Liver (tissue), 9 donors: Measurements from ENCODE around the gene CLEC16A. TPM values are rescaled to one million over a fixed set of nuclear protein-coding genes. Genes with fewer than 3 reads are reported as not detected.
A peak's percentile ranks its signal among the peaks of the same experiment; 100 is the strongest.

Experiments used
- DNase-seq: peaks from one replicate; pipeline ENCODE4 v3.0.0-alpha.2; 2017; ENCODE audit warnings: low spot score
- H3K27ac ChIP-seq, 2 donors: one replicate each; pipeline ENCODE4 v1.7.0; 2013; ENCODE audit warnings: inconsistent platforms in 2 of 2, low read length in 2 of 2, control low read depth in 1 of 2, low read depth in 1 of 2, mild to moderate bottlenecking in 1 of 2
- H3K27me3 ChIP-seq, 4 donors: one replicate each; pipeline versions ENCODE4 v1.6.1 to v1.7.0; 2013; ENCODE audit warnings: low read length in 3 of 4, inconsistent platforms in 1 of 4, mild to moderate bottlenecking in 1 of 4, moderate library complexity in 1 of 4; ENCODE audit not compliant: control insufficient read depth in 4 of 4, insufficient read depth in 4 of 4
- H3K36me3 ChIP-seq, 4 donors: one replicate each; pipeline versions ENCODE4 v1.6.1 to v1.7.0; 2013; ENCODE audit warnings: low read length in 3 of 4, mild to moderate bottlenecking in 3 of 4, low read depth in 1 of 4, moderate library complexity in 1 of 4; ENCODE audit not compliant: control insufficient read depth in 4 of 4, insufficient read depth in 3 of 4
- H3K4me1 ChIP-seq, 4 donors: one replicate each; pipeline versions ENCODE4 v1.6.1 to v1.7.0; 2013; ENCODE audit warnings: low read length in 3 of 4, mild to moderate bottlenecking in 3 of 4, moderate library complexity in 1 of 4; ENCODE audit not compliant: control insufficient read depth in 4 of 4, insufficient read depth in 4 of 4
- H3K4me3 ChIP-seq, 3 donors: one replicate each; pipeline versions ENCODE4 v1.6.1 to v1.7.0; 2013; ENCODE audit warnings: low read length in 3 of 3, control low read depth in 1 of 3, low read depth in 1 of 3, mild to moderate bottlenecking in 1 of 3
- H3K9ac ChIP-seq, 2 donors: one replicate each; pipeline ENCODE4 v1.7.0; 2013; ENCODE audit warnings: low read length in 2 of 2, mild to moderate bottlenecking in 2 of 2, moderate library complexity in 2 of 2, control low read depth in 1 of 2, low read depth in 1 of 2
- H3K9me3 ChIP-seq, 4 donors: one replicate each; pipeline versions ENCODE4 v1.6.1 to v1.7.0; 2013; ENCODE audit warnings: low read length in 3 of 4; ENCODE audit not compliant: control insufficient read depth in 4 of 4
- ATF3 ChIP-seq: IDR thresholded peaks from 2 replicates; pipeline ENCODE4 v1.6.1; 2016; ENCODE audit warnings: antibody characterized with exemption
- EGR1 ChIP-seq, 2 donors: IDR thresholded peaks; 2 replicates each; pipeline ENCODE4 v1.6.1; 2016 to 2018; ENCODE audit warnings: antibody characterized with exemption in 2 of 2, low read depth in 2 of 2
- FOXA1 ChIP-seq: IDR thresholded peaks from 2 replicates; pipeline ENCODE4 v1.6.1; 2016; ENCODE audit warnings: antibody characterized with exemption
- FOXA2 ChIP-seq: IDR thresholded peaks from 2 replicates; pipeline ENCODE4 v1.6.1; 2016; ENCODE audit warnings: antibody characterized with exemption
- GABPA ChIP-seq, 2 donors: IDR thresholded peaks in 1 of 2; conservative IDR thresholded peaks in 1 of 2; 2 replicates each; pipeline ENCODE4 v1.6.1; 2016; ENCODE audit warnings: antibody characterized with exemption in 2 of 2, mild to moderate bottlenecking in 1 of 2, moderate library complexity in 1 of 2
- HNF4A ChIP-seq, 2 donors: conservative IDR thresholded peaks; 2 replicates each; pipeline ENCODE4 v1.6.1; 2016; ENCODE audit warnings: antibody characterized with exemption in 2 of 2, mild to moderate bottlenecking in 2 of 2
- HNF4G ChIP-seq: IDR thresholded peaks from 2 replicates; pipeline ENCODE4 v1.6.1; 2016; ENCODE audit warnings: antibody characterized with exemption
- JUND ChIP-seq, 2 donors: IDR thresholded peaks; 2 replicates each; pipeline ENCODE4 v1.6.1; 2016; ENCODE audit warnings: antibody characterized with exemption in 2 of 2
- NR2F2 ChIP-seq: IDR thresholded peaks from 2 replicates; pipeline ENCODE4 v1.6.1; 2016; ENCODE audit warnings: antibody characterized with exemption
- RAD21 ChIP-seq, 2 donors: IDR thresholded peaks; 2 replicates each; pipeline ENCODE4 v1.6.1; 2016; ENCODE audit warnings: antibody characterized with exemption in 2 of 2, mild to moderate bottlenecking in 2 of 2
- REST ChIP-seq: IDR thresholded peaks from 2 replicates; pipeline ENCODE4 v1.6.1; 2016; ENCODE audit warnings: antibody characterized with exemption, mild to moderate bottlenecking
- RXRA ChIP-seq, 2 donors: IDR thresholded peaks; 2 replicates each; pipeline ENCODE4 v1.6.1; 2017 to 2018; ENCODE audit warnings: antibody characterized with exemption in 2 of 2, mild to moderate bottlenecking in 1 of 2
- SP1 ChIP-seq: IDR thresholded peaks from 2 replicates; pipeline ENCODE4 v1.6.1; 2018; ENCODE audit warnings: antibody characterized with exemption, mild to moderate bottlenecking
- TAF1 ChIP-seq: conservative IDR thresholded peaks from 2 replicates; pipeline ENCODE4 v1.6.1; 2016; ENCODE audit warnings: antibody characterized with exemption, mild to moderate bottlenecking
- YY1 ChIP-seq: IDR thresholded peaks from 2 replicates; pipeline ENCODE4 v1.6.1; 2016; ENCODE audit warnings: antibody characterized with exemption, mild to moderate bottlenecking
- WGBS: extraction: QIAGEN DNeasy Blood & Tissue Kit; methylation state at CpG from one replicate; pipeline ENCODE4 v1.1.7; 2013; 5-methylcytosine and 5-hydroxymethylcytosine counted together
- polyA plus RNA-seq, 2 donors: library from polyadenylated mRNA; stranded (reverse) in 1 of 2; unstranded in 1 of 2; fragments of 200-250 nt in 1 of 2; fragments of >200 nt in 1 of 2; fragmentation: Nextera tagmentation in 1 of 2; extraction: Ambion mirVana in 1 of 2; gene quantifications; one replicate each; pipeline versions ENCODE4 v1.2.1 to v1.2.3, GENCODE V29; 2013 to 2015
- total RNA-seq, 2 donors: library from RNA; depleted of rRNA; stranded (reverse); fragments of >200 nt; gene quantifications; one replicate each; pipeline ENCODE4 v1.2.3, GENCODE V29; 2014
- TF ChIP-seq, protein P1 (sequence below): fragments of 150-350 bp; IDR thresholded peaks from 2 replicates; pipeline ENCODE4 v1.5.1; 2017; ENCODE audit warnings: improper control_type of control experiment, low read depth, low read length; ENCODE audit not compliant: missing input control
- TF ChIP-seq, protein P2 (sequence below): IDR thresholded peaks from 2 replicates; pipeline ENCODE4 v1.6.1; 2016; ENCODE audit warnings: antibody characterized with exemption
- donor health status: healthy.
- donor health status: healthy.
- donor health status: healthy.
- donor health status: healthy.
- donor health status: healthy.

Gene CLEC16A
- total and polyA plus RNA-seq, 4 donors: 9.7 to 23.0 (median 17.4) TPM

GRCh38 chr16:10942352-10943063 is 1.9 kb upstream of the CLEC16A start, which contains the start of gene DEXI:
Gene DEXI (minus strand): TSS chr16:10942468. CDS start chr16:10942005, 463 bp downstream.
- H3K9me3 ChIP-seq: no peaks in the 10 kb centered on the region
- H3K36me3 ChIP-seq: no peaks in the 10 kb centered on the region
- WGBS: 4% methylated on average over 55 of the region's 55 CpGs
- peak; percentile 25 for TF ChIP-seq YY1
- TF ChIP-seq FOXA2: no peak
- peak in 1 of 2 donors; percentile 64 for TF ChIP-seq EGR1 (IDR thresholded peaks at IDR 0.05; ENCODE audit: low read depth in 2 of 2)
- TF ChIP-seq, protein P1, sequence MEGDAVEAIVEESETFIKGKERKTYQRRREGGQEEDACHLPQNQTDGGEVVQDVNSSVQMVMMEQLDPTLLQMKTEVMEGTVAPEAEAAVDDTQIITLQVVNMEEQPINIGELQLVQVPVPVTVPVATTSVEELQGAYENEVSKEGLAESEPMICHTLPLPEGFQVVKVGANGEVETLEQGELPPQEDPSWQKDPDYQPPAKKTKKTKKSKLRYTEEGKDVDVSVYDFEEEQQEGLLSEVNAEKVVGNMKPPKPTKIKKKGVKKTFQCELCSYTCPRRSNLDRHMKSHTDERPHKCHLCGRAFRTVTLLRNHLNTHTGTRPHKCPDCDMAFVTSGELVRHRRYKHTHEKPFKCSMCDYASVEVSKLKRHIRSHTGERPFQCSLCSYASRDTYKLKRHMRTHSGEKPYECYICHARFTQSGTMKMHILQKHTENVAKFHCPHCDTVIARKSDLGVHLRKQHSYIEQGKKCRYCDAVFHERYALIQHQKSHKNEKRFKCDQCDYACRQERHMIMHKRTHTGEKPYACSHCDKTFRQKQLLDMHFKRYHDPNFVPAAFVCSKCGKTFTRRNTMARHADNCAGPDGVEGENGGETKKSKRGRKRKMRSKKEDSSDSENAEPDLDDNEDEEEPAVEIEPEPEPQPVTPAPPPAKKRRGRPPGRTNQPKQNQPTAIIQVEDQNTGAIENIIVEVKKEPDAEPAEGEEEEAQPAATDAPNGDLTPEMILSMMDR: peak; percentile 30
- TF ChIP-seq HNF4G: no peak
- peak in 1 of 2 donors; percentile 16 for TF ChIP-seq JUND (IDR thresholded peaks at IDR 0.05)
- peak in 1 of 2 donors; percentile 27 for TF ChIP-seq GABPA (IDR thresholded peaks at IDR 0.05 in 1 of 2, conservative IDR thresholded peaks at IDR 0.05 in 1 of 2)
- TF ChIP-seq NR2F2: no peak
- TF ChIP-seq REST: peak; percentile 50
- TF ChIP-seq RXRA (IDR thresholded peaks at IDR 0.05): peak in 1 of 2 donors; percentile 13
- no peak for TF ChIP-seq HNF4A (conservative IDR thresholded peaks at IDR 0.05)
- TF ChIP-seq RAD21 (IDR thresholded peaks at IDR 0.05): no peak
- TF ChIP-seq SP1: peak; percentile 77
- peak; percentile 96 for DNase-seq
- peaks cover 12 to 70% (median 64%) of the 10 kb centered on the region in 4 donors for H3K4me1 ChIP-seq
- peak within 1 kb of the TSS; percentile 71 to 95 for H3K9ac ChIP-seq
- H3K27me3 ChIP-seq: no peaks in the 10 kb centered on the region
- H3K27ac ChIP-seq: peak within 1 kb of the TSS; percentile 78 to 79
- H3K4me3 ChIP-seq: peak within 1 kb of the TSS; percentile 74 to 87 (median 79)

DNA sequence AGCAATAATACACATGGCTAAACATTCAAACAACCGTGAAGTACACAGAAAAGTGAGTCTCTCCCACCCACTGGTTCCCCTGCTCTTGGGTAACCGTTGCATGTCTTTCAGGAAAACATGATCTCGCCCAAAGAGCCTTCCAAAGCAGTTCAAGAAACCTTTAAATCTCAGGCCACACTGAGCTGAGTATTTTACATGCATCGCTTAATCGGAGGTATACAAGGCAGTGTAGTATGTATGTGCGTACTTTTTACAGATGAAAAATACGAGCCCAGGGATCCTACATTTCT is 1.4 kb upstream of the CLEC16A start:
- 85% methylated on average over 7 of the region's 7 CpGs for WGBS
- Histone ChIP-seq H3K36me3 (no peaks in the 10 kb centered on the region), H3K4me1 (peaks cover 12 to 65% (median 59%) of the 10 kb centered on the region in 4 donors), H3K9me3 (no peaks in the 10 kb centered on the region), H3K9ac (no peak overlapping the region), H3K4me3 (peak overlapping the region in 2 of 3 donors; percentile 30 to 35), H3K27ac (peak overlapping the region; percentile 78 to 79), H3K27me3 (no peaks in the 10 kb centered on the region)
- no peak for TF ChIP-seq RAD21 (IDR thresholded peaks at IDR 0.05)
- TF ChIP-seq TAF1: no peak
- TF ChIP-seq FOXA1: no peak
- no peak for TF ChIP-seq FOXA2
- TF ChIP-seq, protein P2, sequence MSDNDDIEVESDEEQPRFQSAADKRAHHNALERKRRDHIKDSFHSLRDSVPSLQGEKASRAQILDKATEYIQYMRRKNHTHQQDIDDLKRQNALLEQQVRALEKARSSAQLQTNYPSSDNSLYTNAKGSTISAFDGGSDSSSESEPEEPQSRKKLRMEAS: no peak
- TF ChIP-seq ATF3: no peak
- no peak for TF ChIP-seq HNF4A (conservative IDR thresholded peaks at IDR 0.05)
- no peak for TF ChIP-seq GABPA (IDR thresholded peaks at IDR 0.05 in 1 of 2, conservative IDR thresholded peaks at IDR 0.05 in 1 of 2)
- no peak for TF ChIP-seq RXRA (IDR thresholded peaks at IDR 0.05)
- TF ChIP-seq, protein P1: no peak
- no peak for TF ChIP-seq EGR1 (IDR thresholded peaks at IDR 0.05; ENCODE audit: low read depth in 2 of 2)
- TF ChIP-seq HNF4G: no peak
- TF ChIP-seq YY1: no peak
- TF ChIP-seq JUND (IDR thresholded peaks at IDR 0.05): no peak
- no peak for TF ChIP-seq REST
- no peak for DNase-seq
